ENCODE results near the gene ZNF18.
A peak's percentile ranks its signal among the peaks of the same experiment; 100 is the strongest.

ZNF18 gene

GRCh38 chr17:12021623-12022140 is 24.4 kb upstream of the ZNF18 start:
- TF ChIP-seq ZNF384 (IDR thresholded peaks at IDR 0.05) (peak; percentile 53), SP1 (IDR thresholded peaks at IDR 0.05) (no peak), NFRKB (IDR thresholded peaks at IDR 0.05) (no peak), L3MBTL2 (conservative IDR thresholded peaks at IDR 0.05) (no peak), FOXK2 (IDR thresholded peaks at IDR 0.05) (no peak), FOXA1 (IDR thresholded peaks at IDR 0.05) (no peak), BHLHE40 (IDR thresholded peaks at IDR 0.05; ENCODE audit: borderline replicate concordance) (no peak)
- ChIA-PET CTCF (interaction anchor here (1.4 kb wide), 1 partner anchor 15 kb away, joined by 4 read pairs; no protein-coding TSS in a partner anchor), POLR2A (interaction anchor here (0.9 to 6.8 kb wide), 3 partner anchors 9 to 26 kb away, joined by 3 to 88 read pairs (median 3); partner anchors contain the start of gene ZNF18)
- no peak for DNase-seq (ENCODE audit: extremely low spot score)

DNA sequence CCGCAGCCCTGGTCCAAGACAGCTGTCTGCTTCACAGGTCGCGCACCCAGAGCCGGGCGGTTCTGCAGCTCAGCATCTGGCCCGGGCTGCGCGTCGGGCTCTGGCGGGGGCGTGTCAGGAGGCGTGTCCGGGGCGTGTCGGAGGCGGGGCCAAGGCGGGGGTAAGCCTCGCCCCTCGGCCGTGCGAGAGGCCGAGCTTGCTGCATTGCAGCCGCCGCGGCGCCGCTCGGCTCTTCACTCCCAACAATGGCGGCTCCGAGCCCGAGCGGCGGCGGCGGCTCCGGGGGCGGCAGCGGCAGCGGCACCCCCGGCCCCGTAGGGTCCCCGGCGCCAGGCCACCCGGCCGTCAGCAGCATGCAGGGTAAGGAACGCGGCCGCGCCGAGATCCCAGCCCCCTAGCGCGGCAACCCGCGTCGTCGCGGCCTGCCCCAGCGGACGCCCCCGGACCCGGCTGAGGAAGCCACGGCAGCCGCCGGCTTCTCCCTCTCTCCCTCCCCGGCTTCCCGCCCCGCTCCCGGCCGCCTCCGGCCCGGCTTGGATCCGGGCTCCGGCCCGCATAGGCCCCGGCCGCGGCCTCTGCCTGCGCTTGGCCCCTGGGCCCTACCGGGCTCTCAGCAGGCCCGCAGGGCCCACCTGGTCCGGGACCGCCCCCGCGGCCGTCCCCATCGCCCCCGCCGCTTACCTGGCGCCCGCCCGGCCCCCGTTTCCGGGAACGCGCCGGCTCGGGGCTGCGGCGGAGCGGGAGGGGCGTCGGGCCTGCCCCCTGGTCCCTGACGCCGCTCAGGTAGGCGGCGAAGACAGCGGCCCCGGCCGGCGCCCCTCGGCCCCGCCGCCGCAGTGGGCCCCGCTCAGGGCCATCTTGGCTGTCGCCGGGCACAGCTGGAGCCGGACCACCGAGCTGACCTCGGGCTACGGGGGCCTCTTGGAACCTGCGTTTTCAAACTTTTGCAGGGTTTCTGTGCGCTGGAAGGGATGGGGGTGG is 23.7 kb upstream of the ZNF18 start, which contains the start of gene MAP2K4:
MAP2K4 (plus strand) TSS at position 236 of the 981 bp plus-strand sequence; CDS start at position 246, 10 bp downstream.
- POLR2A ChIA-PET = interaction anchor here (0.6 to 6.8 kb wide), 8 partner anchors 9 to 26 kb away, joined by 3 to 88 read pairs (median 4); partner anchors contain the start of gene ZNF18

GRCh38 chr17:12007466-12007865 is 10.2 kb upstream of the ZNF18 start:
- DNase-seq (ENCODE audit: extremely low spot score) = no peak
- TF ChIP-seq ZNF384 (IDR thresholded peaks at IDR 0.05) = no peak
- TF ChIP-seq FOXK2 (IDR thresholded peaks at IDR 0.05) = no peak
- no peak for TF ChIP-seq NFRKB (IDR thresholded peaks at IDR 0.05)
- no peak for TF ChIP-seq TARDBP (IDR thresholded peaks at IDR 0.05)
- ChIA-PET CTCF (no interaction called here), POLR2A (interaction anchor here (1.3 to 5.5 kb wide), 2 partner anchors 9 to 13 kb away, joined by 5 to 54 read pairs; partner anchors contain the start of genes MAP2K4 and ZNF18)

More for the DNA sequence above, 23.7 kb upstream of the ZNF18 start, which contains the start of gene MAP2K4:
- TF ChIP-seq FOXA1 (IDR thresholded peaks at IDR 0.05) (no peak), L3MBTL2 (conservative IDR thresholded peaks at IDR 0.05) (no peak), LEF1 (IDR thresholded peaks at IDR 0.05; ENCODE audit: borderline replicate concordance) (peak; percentile 60; the same call in 1 of the 2 replicates), TARDBP (IDR thresholded peaks at IDR 0.05) (no peak), BHLHE40 (IDR thresholded peaks at IDR 0.05; ENCODE audit: borderline replicate concordance) (no peak), ELF4 (IDR thresholded peaks at IDR 0.05) (no peak), FOXM1 (IDR thresholded peaks at IDR 0.05; ENCODE audit: borderline replicate concordance) (no peak), SUZ12 (IDR thresholded peaks at IDR 0.05) (no peak), FOXK2 (IDR thresholded peaks at IDR 0.05) (no peak), ARNT (IDR thresholded peaks at IDR 0.05) (peak; percentile 33; the same call in 1 of the 2 replicates), ZNF384 (IDR thresholded peaks at IDR 0.05) (no peak), SP1 (IDR thresholded peaks at IDR 0.05) (no peak), NFRKB (IDR thresholded peaks at IDR 0.05) (no peak), HDGF (IDR thresholded peaks at IDR 0.05; ENCODE audit: borderline replicate concordance) (no peak), CTBP1 (IDR thresholded peaks at IDR 0.05; ENCODE audit: borderline replicate concordance) (no peak)
- TF ChIP-seq, protein P1, sequence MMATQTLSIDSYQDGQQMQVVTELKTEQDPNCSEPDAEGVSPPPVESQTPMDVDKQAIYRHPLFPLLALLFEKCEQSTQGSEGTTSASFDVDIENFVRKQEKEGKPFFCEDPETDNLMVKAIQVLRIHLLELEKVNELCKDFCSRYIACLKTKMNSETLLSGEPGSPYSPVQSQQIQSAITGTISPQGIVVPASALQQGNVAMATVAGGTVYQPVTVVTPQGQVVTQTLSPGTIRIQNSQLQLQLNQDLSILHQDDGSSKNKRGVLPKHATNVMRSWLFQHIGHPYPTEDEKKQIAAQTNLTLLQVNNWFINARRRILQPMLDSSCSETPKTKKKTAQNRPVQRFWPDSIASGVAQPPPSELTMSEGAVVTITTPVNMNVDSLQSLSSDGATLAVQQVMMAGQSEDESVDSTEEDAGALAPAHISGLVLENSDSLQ (IDR thresholded peaks at IDR 0.05) = no peak
- DNase-seq (ENCODE audit: extremely low spot score) = peak; percentile 99
- CTCF ChIA-PET = interaction anchor here (1.4 kb wide), 1 partner anchor 16 kb away, joined by 4 read pairs; no protein-coding TSS in a partner anchor

DNA sequence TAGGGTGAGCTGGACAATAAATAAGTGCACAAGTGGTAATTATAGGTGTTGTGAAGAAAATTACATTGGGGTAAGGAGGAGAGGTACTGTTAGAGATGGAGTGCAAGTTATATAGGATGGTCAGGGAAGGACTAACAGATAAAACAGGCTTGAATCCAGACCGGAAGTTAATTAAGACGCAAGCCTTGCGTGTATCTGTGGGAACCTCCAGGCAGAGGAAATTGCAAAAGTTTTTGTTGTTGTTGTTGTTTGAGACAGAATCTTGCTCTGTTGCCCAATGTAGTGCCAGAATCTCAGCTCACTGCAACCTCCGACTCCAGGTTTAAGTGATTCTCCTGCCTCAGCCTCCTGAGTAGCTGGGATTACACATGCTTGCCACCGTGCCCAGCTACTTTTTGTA is 2.4 kb upstream of the ZNF18 start:
- no peak for DNase-seq (ENCODE audit: extremely low spot score)
- ChIA-PET POLR2A (interaction anchor here (3.8 to 4.1 kb wide), 2 partner anchors 9 to 23 kb away, joined by 54 to 88 read pairs; partner anchors contain the start of gene MAP2K4), CTCF (no interaction called here)
- no peak for TF ChIP-seq FOXK2 (IDR thresholded peaks at IDR 0.05)
- TF ChIP-seq L3MBTL2 (conservative IDR thresholded peaks at IDR 0.05) = no peak
- no peak for TF ChIP-seq SP1 (IDR thresholded peaks at IDR 0.05)
- TF ChIP-seq ZNF384 (IDR thresholded peaks at IDR 0.05) = no peak
- TF ChIP-seq FOXA1 (IDR thresholded peaks at IDR 0.05) = no peak
- TF ChIP-seq NFRKB (IDR thresholded peaks at IDR 0.05) = no peak
- TF ChIP-seq ELF4 (IDR thresholded peaks at IDR 0.05) = no peak
- TF ChIP-seq FOXM1 (IDR thresholded peaks at IDR 0.05; ENCODE audit: borderline replicate concordance) = no peak

DNA sequence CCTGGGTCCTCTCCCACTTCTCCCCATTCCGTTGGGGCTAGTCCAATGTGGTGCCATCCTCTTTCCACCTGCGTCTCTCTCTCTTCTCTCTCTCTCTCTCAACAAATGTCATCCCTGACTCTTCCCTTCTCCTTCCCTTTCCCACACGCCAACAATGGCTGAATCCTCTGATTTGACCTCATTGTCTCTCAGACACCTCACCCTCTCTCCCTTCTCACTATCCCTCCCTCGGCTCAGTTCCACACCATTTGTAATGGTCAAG is 628 bp upstream of the ZNF18 start:
- ChIA-PET CTCF (interaction anchor here (2.2 kb wide), 1 partner anchor 12 kb away, joined by 7 read pairs; no protein-coding TSS in a partner anchor), POLR2A (interaction anchor here (0.6 to 4.1 kb wide), 13 partner anchors 10 to 86 kb away, joined by 3 to 88 read pairs (median 8); partner anchors contain the start of gene MAP2K4)
- no peak for DNase-seq (ENCODE audit: extremely low spot score)
- TF ChIP-seq ELF4 (IDR thresholded peaks at IDR 0.05) (no peak), HDGF (IDR thresholded peaks at IDR 0.05; ENCODE audit: borderline replicate concordance) (no peak), BHLHE40 (IDR thresholded peaks at IDR 0.05; ENCODE audit: borderline replicate concordance) (no peak), L3MBTL2 (conservative IDR thresholded peaks at IDR 0.05) (no peak), ZNF384 (IDR thresholded peaks at IDR 0.05) (no peak), LEF1 (IDR thresholded peaks at IDR 0.05; ENCODE audit: borderline replicate concordance) (no peak), SP1 (IDR thresholded peaks at IDR 0.05) (no peak)

- peak; percentile 31 for DNase-seq (ENCODE audit: extremely low spot score)
- CTCF ChIA-PET = interaction anchor here (2.2 kb wide), 1 partner anchor 10 kb away, joined by 7 read pairs; no protein-coding TSS in a partner anchor
- TF ChIP-seq HDGF (IDR thresholded peaks at IDR 0.05; ENCODE audit: borderline replicate concordance) (no peak), L3MBTL2 (conservative IDR thresholded peaks at IDR 0.05) (no peak), FOXA1 (IDR thresholded peaks at IDR 0.05) (no peak), BHLHE40 (IDR thresholded peaks at IDR 0.05; ENCODE audit: borderline replicate concordance) (no peak), CTBP1 (IDR thresholded peaks at IDR 0.05; ENCODE audit: borderline replicate concordance) (no peak), TARDBP (IDR thresholded peaks at IDR 0.05) (no peak), ARNT (IDR thresholded peaks at IDR 0.05) (no peak), ZNF384 (IDR thresholded peaks at IDR 0.05) (no peak)
- POLR2A ChIA-PET = interaction anchor here (0.6 to 4.1 kb wide), 27 partner anchors 9 to 1158 kb away, joined by 3 to 88 read pairs (median 5); partner anchors contain the start of genes ELAC2, MAP2K4 and PIRT
Observed at GRCh38 chr17:11996722-11997146, 541 bp downstream of the ZNF18 start.

Measured in HEK293T (cell line).